ENCODE measurements around the gene SPEN.

The SPEN gene

DNA sequence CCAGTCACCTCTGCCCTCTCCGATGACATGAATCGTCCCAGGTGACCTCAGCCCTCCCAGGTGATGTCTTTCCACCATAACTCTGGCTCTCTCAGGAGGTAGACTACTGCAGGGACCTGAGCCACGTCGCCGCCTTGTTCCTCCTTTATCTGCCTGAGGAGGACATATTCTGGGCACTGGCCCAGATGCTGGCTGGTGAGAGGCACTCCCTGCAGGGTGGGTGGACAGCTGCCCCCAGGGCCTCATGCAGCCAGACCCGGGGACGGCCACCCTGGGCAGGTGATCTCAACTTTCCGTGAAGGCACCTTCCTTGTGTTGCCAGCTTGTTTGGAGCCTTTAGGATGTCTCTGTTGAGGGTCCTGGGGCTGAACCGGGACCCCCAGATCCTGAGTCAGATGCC is 142.3 kb downstream of the SPEN start:
- no peak for DNase-seq (ENCODE audit: low read depth)
